Activated CD4-positive, alpha-beta T cell treated with anti-CD3 and anti-CD28 coated beads for 48 hours (primary cell): Measurements from ENCODE around the gene MTA3.
"Not testable (repeated sequence)": the region's sequence is repeated elsewhere in the genome, so short reads cannot be mapped to it uniquely, and the experiment has no call there.

Experiments used
- DNase-seq: peaks from one replicate; pipeline ENCODE4 v3.0.0-alpha.2; 2020

The MTA3 gene

DNA sequence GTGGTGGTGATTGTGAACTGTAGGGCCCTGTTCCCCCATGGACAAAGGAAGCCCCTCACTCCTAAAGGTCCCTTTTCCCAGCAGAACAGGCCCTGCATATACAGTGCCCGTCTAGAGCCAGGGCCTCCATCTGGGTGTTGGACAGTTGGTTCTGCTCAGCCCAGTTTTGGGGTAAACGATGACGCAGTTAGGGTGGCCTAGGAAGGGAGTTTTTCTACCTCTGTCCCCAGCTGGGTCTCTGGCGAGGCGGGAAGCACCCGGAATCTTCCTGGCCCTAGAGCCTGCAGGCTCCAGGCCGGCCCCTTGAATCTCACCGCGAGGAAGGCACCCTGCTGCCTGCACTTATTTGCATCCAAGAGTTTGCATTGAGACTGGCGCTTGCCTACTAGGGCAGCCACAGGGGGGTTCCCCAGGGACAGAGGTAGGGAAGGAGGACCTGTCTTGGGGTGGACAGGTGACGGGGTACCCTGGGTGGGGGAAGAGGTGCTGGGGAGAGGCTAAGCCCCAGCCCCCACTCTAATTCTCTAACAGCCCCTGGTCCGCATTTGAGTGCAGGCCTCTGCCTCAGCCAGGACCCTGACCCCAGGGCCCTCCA lies 529 bp upstream of the MTA3 start:
- DNase-seq: peak; percentile 17

GRCh38 chr2:42569116-42569711 lies 782 bp downstream of the MTA3 start:
- peak; percentile 25 for DNase-seq

DNA sequence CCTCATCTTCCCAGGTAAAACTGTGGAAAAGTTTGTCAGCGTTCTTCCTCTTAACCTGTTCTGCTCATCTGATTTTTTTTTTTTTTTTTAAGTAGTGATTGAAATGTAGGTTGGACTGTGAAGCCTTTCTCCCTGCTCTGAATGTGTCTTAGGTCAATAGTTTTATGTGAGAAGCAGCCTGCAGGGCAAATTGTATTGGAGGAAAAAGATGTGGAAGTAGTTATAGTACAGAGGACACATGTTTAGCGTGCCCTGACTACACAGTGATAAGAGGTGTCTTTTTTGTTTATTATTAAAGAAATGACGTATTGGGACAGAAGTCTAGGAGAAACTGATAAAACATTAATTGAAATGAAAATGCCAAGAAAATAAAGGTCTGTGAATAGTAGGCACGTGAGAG lies 1.5 kb downstream of the MTA3 start:
- DNase-seq: no peak

DNA sequence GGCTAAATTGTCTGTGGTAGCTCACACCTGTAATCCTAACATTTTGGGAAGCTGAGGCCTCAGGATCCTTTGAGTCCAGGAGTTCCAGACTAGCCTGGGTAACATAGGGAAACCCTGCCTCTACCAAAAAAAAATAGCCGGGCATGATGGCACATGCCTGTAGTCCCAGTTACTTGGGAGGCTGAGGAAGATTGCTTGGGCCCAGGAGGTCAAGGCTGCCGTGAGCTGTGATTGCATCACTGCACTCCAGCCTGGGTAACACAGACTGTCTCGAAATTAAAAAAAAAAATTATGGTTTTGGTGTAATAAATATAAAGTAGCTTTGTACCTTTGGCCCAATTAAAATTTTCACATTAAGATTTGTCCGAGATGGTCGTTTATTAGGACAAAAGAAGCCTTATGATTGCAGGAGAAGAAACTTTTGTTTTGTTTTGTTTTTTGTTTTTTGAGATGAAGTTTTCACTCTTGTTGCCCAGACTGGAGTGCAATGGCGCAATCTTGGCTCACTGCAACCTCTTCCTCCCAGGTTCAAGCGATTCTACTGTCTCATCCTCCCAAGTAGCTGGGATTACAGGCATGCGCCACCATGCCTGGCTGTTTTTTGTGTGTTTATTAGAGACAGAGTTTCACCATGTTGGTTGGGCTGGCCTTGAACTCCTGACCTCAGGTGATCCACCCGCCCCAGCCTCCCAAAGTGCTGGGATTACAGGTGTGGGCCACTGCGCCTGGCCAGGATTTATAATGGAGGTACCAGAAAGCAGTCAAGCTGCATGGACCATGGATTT lies 4.1 kb downstream of the MTA3 start:
- DNase-seq: no peak

GRCh38 chr2:42573256-42573655 lies 4.8 kb downstream of the MTA3 start:
- DNase-seq: no peak

- peak; percentile 8 for DNase-seq
Observed at GRCh38 chr2:42575458-42576064, 7.1 kb downstream of the MTA3 start.

DNA sequence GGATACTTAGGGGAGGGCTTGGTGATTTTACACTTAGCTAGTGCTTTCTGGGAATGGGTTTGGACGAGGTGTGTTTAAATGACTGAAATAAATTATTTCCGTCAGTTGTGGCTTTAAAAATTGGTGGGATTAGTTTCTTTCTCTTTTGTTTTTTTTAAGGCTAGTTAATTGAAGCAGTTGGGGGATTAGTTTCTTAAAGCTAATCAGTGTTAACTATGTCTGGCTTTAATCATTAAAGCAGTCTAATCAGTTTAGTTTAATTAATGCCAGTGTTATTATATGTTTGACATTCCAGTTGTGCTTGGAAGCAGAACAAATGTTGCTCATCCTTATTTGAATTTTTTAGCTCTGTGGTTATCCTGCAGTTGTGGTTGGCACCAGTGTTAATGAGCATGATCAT lies 10.2 kb downstream of the MTA3 start:
- no peak for DNase-seq

GRCh38 chr2:42581257-42581656 lies 12.8 kb downstream of the MTA3 start:
- no peak for DNase-seq

GRCh38 chr2:42584628-42585027 lies 16.2 kb downstream of the MTA3 start:
- not testable (repeated sequence) for DNase-seq

- no peak for DNase-seq
Observed at GRCh38 chr2:42585779-42586178, 17.3 kb downstream of the MTA3 start.

GRCh38 chr2:42587526-42588117 lies 19.2 kb downstream of the MTA3 start:
- DNase-seq: no peak

- DNase-seq: no peak
Observed at GRCh38 chr2:42588121-42588520, 19.7 kb downstream of the MTA3 start.

DNA sequence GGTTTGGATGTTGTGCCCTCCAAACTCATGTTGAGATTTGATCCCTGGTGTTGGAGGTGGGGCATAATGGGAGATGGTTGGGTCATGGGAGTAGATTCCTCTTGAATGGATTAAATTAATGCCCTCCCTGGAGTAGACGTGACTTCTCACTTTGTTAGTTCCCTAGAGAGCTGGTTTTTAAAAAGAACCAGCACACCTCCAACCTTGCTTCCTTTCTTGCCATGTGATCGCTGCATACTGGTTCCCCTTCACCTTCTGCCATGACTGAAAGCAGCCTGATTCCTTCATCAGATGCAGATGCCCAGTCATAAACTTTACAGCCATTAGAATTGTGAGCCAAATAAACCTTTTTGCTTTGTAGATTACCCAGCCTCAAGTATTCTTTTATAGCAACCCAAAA lies 21.7 kb downstream of the MTA3 start:
- DNase-seq: no peak

- no peak for DNase-seq
Observed at GRCh38 chr2:42593282-42593681, 24.9 kb downstream of the MTA3 start.

DNA sequence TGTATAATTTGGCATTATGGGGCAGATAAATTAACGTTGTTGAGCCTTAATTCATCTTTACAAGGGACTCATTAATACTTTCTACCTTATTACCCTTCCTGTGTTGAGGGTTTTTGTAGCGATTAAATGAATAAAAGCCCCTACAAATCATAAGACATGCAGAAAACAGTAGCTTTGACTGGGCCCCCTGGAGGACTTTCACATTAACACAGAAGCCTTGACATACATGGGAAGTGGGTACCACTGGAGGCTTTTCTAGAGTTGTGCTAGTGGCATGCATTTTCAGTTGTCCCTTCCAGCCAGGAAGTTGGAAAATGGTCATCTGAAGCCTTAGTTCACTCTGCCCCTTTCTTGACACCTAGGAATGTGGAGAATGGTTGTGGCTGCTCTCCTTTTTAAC lies 30.2 kb downstream of the MTA3 start:
- DNase-seq: no peak

DNA sequence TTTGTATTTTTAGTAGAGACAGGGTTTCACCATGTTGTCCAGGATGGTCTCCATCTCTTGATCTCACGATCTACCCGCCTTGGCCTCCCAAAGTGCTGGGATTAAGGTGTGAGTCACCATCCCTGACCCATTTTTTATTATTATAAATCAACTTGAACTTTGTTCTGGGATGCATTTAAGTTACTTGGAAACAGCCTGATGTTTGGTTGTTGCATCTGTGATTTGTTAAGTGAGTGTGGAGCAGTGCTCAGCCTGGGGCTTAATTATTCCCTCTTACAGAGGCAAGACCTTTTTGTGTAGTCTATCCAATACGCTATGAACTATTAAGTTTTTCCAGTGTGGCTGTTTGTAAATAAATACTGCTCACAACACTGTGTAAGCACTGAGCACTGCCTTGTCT lies 32.6 kb downstream of the MTA3 start:
- no peak for DNase-seq

DNA sequence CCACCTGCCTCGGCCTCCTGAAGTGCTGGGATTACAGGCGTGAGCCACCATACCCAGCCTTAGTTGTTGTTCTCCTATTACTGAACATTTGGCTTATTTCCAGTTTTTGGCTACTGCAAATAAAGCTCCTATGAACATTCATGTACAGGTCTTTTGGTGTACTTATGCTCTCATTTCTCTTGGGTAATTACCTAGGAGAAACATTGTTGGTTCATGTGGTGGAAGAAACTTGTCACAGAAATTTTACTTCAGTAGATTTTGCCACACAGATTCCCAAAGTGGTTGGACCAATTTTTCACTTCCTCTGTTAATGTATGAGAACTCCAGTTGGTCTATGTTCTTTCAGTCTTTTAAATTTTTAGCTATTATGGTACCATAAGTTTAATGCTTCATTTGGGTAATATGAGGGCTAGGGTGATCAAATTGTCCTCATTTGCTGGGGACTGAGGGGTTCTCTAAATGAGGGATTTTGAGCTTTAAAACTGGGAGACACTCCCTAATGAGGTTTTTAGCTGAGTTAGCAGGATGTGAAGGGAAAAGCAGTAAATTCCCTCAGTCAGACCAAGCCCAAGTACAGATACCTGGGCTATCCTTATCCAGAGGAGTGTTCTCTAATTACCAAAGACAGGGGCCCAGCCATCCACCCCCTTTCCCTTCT lies 33.9 kb downstream of the MTA3 start:
- DNase-seq: no peak

DNA sequence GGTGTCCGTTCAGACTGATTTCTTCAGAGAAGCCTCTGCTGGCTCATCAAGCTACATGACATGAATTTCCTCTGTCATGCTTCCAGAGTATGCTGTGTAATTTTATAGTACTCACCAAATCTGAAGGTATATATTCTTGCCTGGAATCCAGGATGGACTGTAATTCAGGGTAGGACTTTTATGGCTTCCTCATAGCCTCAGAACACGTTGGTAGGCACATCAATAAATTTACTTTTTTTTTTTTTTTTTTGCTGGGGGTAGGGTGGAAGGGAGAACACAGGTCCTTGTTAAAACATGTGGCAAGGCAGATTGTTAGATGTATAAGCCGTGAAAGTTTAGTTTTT lies 34.4 kb downstream of the MTA3 start:
- no peak for DNase-seq

DNA sequence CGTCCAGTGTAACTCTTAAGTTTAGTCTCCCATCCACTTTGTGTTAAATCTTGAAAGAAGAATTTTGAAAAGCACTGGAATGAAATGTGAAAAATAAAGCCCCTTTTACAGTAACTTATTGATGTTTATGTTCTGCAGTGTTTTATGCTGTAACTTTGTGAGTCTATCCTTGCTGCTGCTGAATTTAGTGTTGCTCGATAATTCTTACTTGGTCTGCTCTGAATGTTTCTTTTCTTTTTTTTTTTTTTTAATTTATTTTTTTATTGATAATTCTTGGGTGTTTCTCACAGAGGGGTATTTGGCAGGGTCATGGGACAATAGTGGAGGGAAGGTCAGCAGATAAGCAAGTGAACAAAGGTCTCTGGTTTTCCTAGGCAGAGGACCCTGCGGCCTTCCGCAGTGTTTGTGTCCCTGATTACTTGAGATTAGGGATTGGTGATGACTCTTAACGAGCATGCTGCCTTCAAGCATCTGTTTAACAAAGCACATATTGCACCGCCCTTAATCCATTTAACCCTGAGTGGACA lies 36.0 kb downstream of the MTA3 start:
- DNase-seq: not testable (repeated sequence)

GRCh38 chr2:42606166-42606565 lies 37.7 kb downstream of the MTA3 start:
- not testable (repeated sequence) for DNase-seq

DNA sequence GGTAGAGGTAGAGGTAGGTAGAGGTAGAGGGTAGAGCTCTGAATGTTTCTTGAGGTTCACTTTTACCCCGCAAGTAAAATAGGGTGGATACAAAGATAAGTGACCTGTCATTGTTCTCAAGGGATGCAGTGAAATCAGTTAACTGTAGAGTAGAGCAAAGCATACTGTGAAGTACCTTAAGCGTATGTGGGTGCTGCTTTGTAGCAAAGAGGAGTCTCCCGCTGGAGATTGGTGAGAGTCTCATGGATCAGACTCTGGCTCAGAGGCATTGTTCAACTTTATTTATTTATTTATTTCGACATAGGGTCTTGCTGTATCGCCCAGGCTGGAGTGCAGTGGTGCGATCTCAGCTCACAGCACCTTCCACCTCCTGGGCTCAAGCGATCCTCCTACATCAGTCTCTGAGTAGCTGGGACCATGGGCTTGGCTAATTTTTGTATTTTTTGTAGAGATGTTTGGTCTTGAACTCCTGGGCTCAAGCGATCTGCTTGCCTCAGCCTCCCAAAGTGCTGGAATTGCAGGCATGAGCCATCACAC lies 38.7 kb downstream of the MTA3 start:
- DNase-seq: no peak

GRCh38 chr2:42613281-42614064 lies 45.0 kb downstream of the MTA3 start:
- no peak for DNase-seq
